SK-N-MC (cell line): Measurements from ENCODE around the gene CCDC68.

Experiments
- EZH2 ChIP-seq: fragments of 200-600 bp; sonication (generic); IDR thresholded peaks from one replicate; pipeline ENCODE4 v1.6.1; 2017; ENCODE audit warnings: antibody characterized with exemption
- FOXP2 ChIP-seq: optimal IDR thresholded peaks from 2 replicates; pipeline ENCODE3; 2011; ENCODE audit warnings: mild to moderate bottlenecking, moderate library complexity; ENCODE audit not compliant: insufficient read depth; ENCODE audit errors: extremely low read length, control extremely low read depth
- POLR2AphosphoS5 ChIP-seq: IDR thresholded peaks from 2 replicates; pipeline ENCODE4 v1.6.1; 2012; ENCODE audit warnings: mild to moderate bottlenecking, low read depth, low read length, borderline replicate concordance

- TF ChIP-seq EZH2 (no peak), POLR2AphosphoS5 (no peak), FOXP2 (no peak)
These were observed 59.8 kb downstream of the CCDC68 start for GRCh38 chr18:54899500-54899899.
